HUES48 (cell line): ENCODE results near the gene MC4R.
"Not testable (repeated sequence)": the region's sequence is repeated elsewhere in the genome, so short reads cannot be mapped to it uniquely, and the experiment has no call there.

Source experiments
- H3K27ac ChIP-seq: one replicate; pipeline ENCODE4 v1.7.0; 2013; ENCODE audit warnings: low read depth, low read length, inconsistent platforms
- H3K27me3 ChIP-seq: 2 replicates; pipeline ENCODE4 v1.6.1; 2013; ENCODE audit warnings: mild to moderate bottlenecking, low read length; ENCODE audit not compliant: control insufficient read depth, insufficient read depth
- H3K36me3 ChIP-seq: 2 replicates; pipeline ENCODE4 v1.6.1; 2013; ENCODE audit warnings: low read length; ENCODE audit not compliant: control insufficient read depth, insufficient read depth
- H3K4me1 ChIP-seq: 2 replicates; pipeline ENCODE4 v1.6.1; 2013; ENCODE audit warnings: mild to moderate bottlenecking, low read length; ENCODE audit not compliant: control insufficient read depth, insufficient read depth
- H3K4me3 ChIP-seq: 2 replicates; pipeline ENCODE4 v1.5.1; 2013; ENCODE audit warnings: mild to moderate bottlenecking, low read depth, low read length
- H3K9ac ChIP-seq: 2 replicates; pipeline ENCODE4 v1.6.1; 2013; ENCODE audit warnings: mild to moderate bottlenecking, low read depth, low read length, moderate library complexity
- H3K9me3 ChIP-seq: 2 replicates; pipeline ENCODE4 v1.6.1; 2013; ENCODE audit warnings: low read length; ENCODE audit not compliant: control insufficient read depth, insufficient read depth

The MC4R gene

GRCh38 chr18:60372596-60372995 lies at the start of gene MC4R:
Gene MC4R (minus strand): TSS chr18:60372775. CDS start chr18:60372349, 426 bp downstream.
- no peaks in the 10 kb centered on the region for H3K36me3 ChIP-seq
- peaks cover 9% of the 10 kb centered on the region for H3K4me1 ChIP-seq
- no peaks in the 10 kb centered on the region for H3K27me3 ChIP-seq
- H3K27ac ChIP-seq = no peak within 1 kb of the TSS
- H3K9me3 ChIP-seq = no peaks in the 10 kb centered on the region
- no peak within 1 kb of the TSS; the same call in 1 of the 2 replicates for H3K4me3 ChIP-seq
- no peak within 1 kb of the TSS for H3K9ac ChIP-seq

- H3K27me3 ChIP-seq, H3K4me3 ChIP-seq, H3K9me3 ChIP-seq, H3K36me3 ChIP-seq, H3K27ac ChIP-seq, H3K9ac ChIP-seq, H3K4me1 ChIP-seq: not testable (repeated sequence)
Observed at GRCh38 chr18:60422306-60422705, 49.7 kb upstream of the MC4R start.

- Histone ChIP-seq H3K4me3 (no peak overlapping the region), H3K9ac (no peak overlapping the region), H3K9me3 (no peaks in the 10 kb centered on the region), H3K27ac (no peak overlapping the region), H3K27me3 (no peaks in the 10 kb centered on the region), H3K36me3 (no peaks in the 10 kb centered on the region), H3K4me1 (no peaks in the 10 kb centered on the region)
Observed at GRCh38 chr18:60421356-60422118, 49.0 kb upstream of the MC4R start.

DNA sequence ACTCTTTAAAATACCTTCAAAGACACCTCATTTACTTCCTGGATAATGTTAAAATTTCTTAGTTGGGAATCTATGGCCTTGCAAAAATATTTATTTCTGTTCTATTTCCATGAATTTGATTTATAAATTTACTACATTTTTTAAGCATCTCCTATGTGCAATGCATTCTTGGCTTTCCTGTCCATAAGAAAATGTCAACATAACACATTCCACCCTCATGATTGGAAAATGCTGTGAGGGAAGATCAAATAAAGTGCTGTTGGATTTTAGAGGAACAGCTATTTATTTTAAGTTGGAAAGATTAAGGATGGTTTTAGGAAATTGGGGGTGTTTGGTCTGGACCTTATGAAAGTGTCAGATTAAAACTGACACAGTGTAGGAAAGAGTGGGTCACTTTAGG lies 45.4 kb upstream of the MC4R start:
- H3K4me1 ChIP-seq = no peaks in the 10 kb centered on the region
- no peak overlapping the region for H3K4me3 ChIP-seq
- no peaks in the 10 kb centered on the region for H3K9me3 ChIP-seq
- H3K27ac ChIP-seq = no peak overlapping the region
- H3K27me3 ChIP-seq = no peaks in the 10 kb centered on the region
- no peak overlapping the region for H3K9ac ChIP-seq
- H3K36me3 ChIP-seq = no peaks in the 10 kb centered on the region

DNA sequence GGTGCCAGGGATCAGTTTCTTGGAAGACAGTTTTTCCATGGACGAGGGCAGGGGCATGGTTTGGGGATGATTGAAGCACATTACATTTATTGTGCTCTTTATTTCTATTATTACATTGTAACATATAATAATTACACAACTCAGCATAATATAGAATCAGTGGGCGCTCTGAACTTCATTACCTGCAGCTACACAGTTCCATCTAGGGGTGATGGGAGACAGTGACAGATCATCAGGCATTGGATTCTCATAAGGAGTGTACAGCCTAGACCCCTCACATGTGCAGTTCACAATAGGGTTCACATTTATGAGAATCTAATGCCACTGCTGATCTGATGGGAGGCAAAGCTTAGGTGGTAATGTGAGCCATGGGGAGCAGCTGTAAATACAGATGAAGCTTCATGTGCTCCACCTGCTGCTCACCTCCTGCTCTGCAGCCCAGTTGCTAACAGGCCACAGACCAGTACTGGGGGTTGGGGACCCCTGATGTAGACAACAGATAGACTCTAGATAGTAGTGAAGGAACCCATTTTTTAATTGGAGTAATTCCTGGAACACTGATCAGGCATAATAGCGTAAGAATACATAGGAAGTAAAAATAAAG lies 41.5 kb upstream of the MC4R start:
- no peak overlapping the region for H3K9ac ChIP-seq
- no peaks in the 10 kb centered on the region for H3K36me3 ChIP-seq
- no peaks in the 10 kb centered on the region for H3K4me1 ChIP-seq
- H3K4me3 ChIP-seq = no peak overlapping the region
- no peaks in the 10 kb centered on the region for H3K27me3 ChIP-seq
- H3K27ac ChIP-seq = no peak overlapping the region
- no peaks in the 10 kb centered on the region for H3K9me3 ChIP-seq

DNA sequence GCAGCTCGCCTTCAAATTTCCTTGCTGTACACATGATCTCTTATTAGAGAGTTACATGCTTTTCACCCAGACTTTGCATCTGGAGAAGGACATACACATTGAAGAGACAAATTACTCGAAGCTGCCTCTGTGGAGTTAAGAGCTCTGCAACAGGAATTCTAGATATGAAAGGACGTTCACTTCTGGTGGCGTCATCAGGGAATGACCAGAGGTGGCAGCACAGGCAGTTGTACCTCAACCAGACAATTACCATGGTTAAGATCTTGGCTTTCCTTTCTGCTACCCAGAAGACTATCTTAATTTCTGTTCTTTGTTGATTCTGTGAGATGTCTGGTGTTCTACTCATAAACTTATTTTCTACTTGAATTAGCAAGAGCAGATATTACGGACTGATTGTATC lies 39.1 kb upstream of the MC4R start:
- Histone ChIP-seq H3K9ac (no peak overlapping the region), H3K4me1 (peaks cover 8% of the 10 kb centered on the region), H3K36me3 (no peaks in the 10 kb centered on the region), H3K9me3 (no peaks in the 10 kb centered on the region), H3K27me3 (no peaks in the 10 kb centered on the region), H3K4me3 (no peak overlapping the region), H3K27ac (no peak overlapping the region)

- H3K27me3 ChIP-seq = no peaks in the 10 kb centered on the region
- peaks cover 15% of the 10 kb centered on the region for H3K4me1 ChIP-seq
- no peaks in the 10 kb centered on the region for H3K36me3 ChIP-seq
- no peaks in the 10 kb centered on the region for H3K9me3 ChIP-seq
- H3K27ac ChIP-seq = no peak overlapping the region
- no peak overlapping the region for H3K4me3 ChIP-seq
- 0 out of 2 replicates have a peak overlapping the region, but pooled peaks have one; percentile 25 for H3K9ac ChIP-seq
Observed at GRCh38 chr18:60406721-60407120, 34.1 kb upstream of the MC4R start.

- Histone ChIP-seq H3K4me1 (peaks cover 15% of the 10 kb centered on the region), H3K36me3 (no peaks in the 10 kb centered on the region), H3K4me3 (no peak overlapping the region), H3K27me3 (no peaks in the 10 kb centered on the region), H3K9ac (no peak overlapping the region), H3K9me3 (no peaks in the 10 kb centered on the region), H3K27ac (no peak overlapping the region)
Observed at GRCh38 chr18:60404486-60405085, 32.0 kb upstream of the MC4R start.

DNA sequence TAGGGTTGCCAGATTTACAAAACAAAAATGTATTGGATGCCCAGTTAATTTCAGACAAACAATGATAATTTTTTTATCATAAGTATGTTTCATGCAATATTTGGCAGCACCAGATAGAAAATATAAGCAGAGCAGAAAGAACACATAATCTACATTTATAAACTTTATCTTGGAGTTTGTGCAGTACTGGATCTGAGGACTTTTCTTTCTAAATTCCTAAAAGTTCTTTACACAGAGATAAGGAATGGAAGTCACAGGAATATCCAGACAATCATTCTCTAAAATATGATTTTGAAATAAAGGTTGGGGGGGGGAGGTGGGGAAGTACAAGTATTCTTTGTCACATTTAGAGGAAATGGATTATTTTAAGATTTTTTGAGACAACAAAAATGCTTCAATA lies 28.8 kb upstream of the MC4R start:
- Histone ChIP-seq H3K4me3 (no peak overlapping the region), H3K9me3 (no peaks in the 10 kb centered on the region), H3K9ac (no peak overlapping the region), H3K4me1 (peaks cover 3% of the 10 kb centered on the region; the same call in 1 of the 2 replicates), H3K36me3 (no peaks in the 10 kb centered on the region), H3K27me3 (no peaks in the 10 kb centered on the region), H3K27ac (no peak overlapping the region)

- H3K36me3 ChIP-seq = no peaks in the 10 kb centered on the region
- H3K27ac ChIP-seq = no peak overlapping the region
- no peak overlapping the region for H3K4me3 ChIP-seq
- H3K4me1 ChIP-seq = no peaks in the 10 kb centered on the region
- no peaks in the 10 kb centered on the region for H3K9me3 ChIP-seq
- no peak overlapping the region for H3K9ac ChIP-seq
- H3K27me3 ChIP-seq = no peaks in the 10 kb centered on the region
Observed at GRCh38 chr18:60391571-60392226, 19.1 kb upstream of the MC4R start.

- H3K27ac ChIP-seq = no peak overlapping the region
- H3K36me3 ChIP-seq = no peaks in the 10 kb centered on the region
- no peaks in the 10 kb centered on the region for H3K4me1 ChIP-seq
- H3K4me3 ChIP-seq = no peak overlapping the region
- no peaks in the 10 kb centered on the region for H3K9me3 ChIP-seq
- H3K9ac ChIP-seq = no peak overlapping the region
- H3K27me3 ChIP-seq = no peaks in the 10 kb centered on the region
Observed at GRCh38 chr18:60389314-60389713, 16.7 kb upstream of the MC4R start.
